NCI-H345 (cell line): ENCODE data around the gene RBM7.
A peak's percentile ranks its signal among the peaks of the same experiment; 100 is the strongest.

Experiments
- DNase-seq: peaks from one replicate; lab custom pipeline; 2025; lab: John Stamatoyannopoulos, UW

Gene RBM7, protein sequence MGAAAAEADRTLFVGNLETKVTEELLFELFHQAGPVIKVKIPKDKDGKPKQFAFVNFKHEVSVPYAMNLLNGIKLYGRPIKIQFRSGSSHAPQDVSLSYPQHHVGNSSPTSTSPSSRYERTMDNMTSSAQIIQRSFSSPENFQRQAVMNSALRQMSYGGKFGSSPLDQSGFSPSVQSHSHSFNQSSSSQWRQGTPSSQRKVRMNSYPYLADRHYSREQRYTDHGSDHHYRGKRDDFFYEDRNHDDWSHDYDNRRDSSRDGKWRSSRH

DNA sequence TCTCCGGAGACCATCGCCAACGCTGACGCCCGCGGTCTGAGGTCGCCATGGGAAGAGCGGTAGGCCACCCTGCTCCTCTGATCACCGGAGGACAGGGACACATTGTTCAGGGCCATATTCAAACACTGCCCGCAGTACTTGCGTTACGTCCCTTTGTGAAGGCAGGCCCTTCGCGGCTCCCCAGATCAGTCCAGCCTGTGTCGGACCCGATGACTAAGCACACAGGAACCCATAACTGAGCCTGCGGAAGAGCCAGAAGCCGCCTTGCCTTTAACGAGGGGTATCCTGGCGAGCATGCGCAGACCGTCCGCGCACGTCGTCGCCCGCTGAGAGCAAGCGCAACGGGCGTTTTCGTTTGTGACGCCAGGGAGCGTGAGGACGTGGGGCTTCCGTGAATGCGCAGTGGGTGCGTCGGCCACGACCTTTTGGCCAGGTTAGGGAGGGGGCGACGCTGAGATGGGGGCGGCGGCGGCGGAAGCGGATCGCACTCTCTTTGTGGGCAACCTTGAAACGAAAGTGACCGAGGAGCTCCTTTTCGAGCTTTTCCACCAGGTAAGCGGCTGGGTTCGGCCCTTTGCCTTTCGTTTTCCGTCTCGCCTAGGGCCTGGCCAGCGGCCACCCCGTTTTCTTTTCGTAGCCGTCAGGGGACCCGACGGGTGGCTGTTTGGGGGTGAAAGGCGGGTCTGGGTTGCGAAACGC is at the start of gene RBM7, which contains the start of gene C11orf71:
Gene RBM7 (plus strand): TSS at position 451 of the 699 bp plus-strand sequence. CDS start 6 bp downstream, at position 457.
Gene C11orf71 (minus strand): TSS at position 296 of the 699 bp plus-strand sequence. CDS start 180 bp downstream, at position 116.
- peak; percentile 97 for DNase-seq

DNA sequence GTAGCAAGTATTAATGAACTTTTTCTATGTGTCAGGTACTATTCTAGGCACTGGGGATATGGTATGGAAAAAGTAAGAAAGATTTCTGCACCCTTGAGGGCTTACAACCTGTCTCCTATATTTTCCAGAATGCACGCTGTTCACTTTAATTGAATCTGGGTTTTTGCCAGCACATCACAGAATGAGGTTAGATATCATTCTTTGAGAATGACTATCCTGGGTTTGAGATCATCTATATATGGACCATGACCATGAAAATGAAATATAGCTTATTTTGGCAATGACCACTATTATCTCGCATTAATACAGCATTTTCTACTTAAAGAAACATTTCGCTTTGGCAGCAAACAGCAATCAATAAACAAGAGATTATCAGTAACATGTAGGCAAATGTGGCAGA is 47.0 kb upstream of the RBM7 start:
- no peak for DNase-seq

DNA sequence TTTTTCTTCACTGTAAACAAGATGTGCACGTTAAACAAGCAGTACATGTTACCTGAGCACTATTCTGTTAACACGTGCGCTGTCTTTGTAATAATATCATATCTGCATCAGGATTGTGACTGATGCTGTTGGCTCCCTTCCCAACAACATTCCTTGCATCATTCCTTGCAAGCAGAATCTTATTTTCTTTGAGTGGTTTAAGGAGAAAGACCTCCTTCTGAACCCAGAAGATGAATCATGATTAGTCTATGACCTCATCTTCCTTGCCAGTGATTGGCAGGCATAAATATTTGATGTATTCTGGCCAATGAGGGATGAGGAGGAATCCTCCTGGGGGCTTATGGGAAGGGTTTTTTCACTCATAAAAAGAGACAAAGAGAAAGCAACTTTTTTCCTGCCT is 46.4 kb upstream of the RBM7 start:
- DNase-seq, result no peak

DNA sequence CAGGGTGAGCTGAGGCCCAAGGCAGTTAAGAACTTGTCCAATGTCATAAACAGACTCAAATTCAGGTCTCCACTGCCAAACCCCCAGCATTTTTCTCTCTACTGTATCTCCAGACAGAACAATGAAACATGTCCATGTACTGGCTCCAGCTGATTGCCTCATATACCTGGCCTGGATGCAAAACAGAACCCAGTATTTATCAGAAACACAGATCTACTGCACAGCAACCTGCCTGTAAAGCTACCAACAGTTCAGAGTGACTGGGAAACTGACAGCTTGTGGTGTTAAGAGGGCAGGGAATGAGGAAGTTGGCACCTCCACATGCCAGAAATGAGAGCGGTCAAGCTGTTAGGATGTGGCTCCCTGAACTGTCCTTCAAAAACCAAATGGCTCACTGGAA is 41.8 kb upstream of the RBM7 start:
- no peak for DNase-seq

DNA sequence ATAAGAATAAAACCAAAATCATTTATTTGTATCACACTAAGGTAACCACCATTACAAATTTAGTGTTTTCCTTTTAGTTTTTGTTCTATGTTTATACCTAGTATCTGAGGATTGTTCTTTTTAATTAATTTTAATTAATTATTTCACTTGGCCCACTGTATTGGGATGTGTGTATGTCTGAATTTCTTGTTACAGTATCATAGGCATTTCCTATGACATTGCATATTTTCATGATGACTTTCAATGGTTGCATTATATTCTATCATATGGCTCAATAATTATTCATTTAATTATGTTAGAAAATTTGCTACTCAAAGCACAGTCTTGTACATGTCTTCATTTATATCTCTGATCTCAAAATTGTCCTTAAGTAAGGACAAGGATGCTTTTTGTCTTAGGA is 41.1 kb upstream of the RBM7 start:
- DNase-seq, result no peak

DNA sequence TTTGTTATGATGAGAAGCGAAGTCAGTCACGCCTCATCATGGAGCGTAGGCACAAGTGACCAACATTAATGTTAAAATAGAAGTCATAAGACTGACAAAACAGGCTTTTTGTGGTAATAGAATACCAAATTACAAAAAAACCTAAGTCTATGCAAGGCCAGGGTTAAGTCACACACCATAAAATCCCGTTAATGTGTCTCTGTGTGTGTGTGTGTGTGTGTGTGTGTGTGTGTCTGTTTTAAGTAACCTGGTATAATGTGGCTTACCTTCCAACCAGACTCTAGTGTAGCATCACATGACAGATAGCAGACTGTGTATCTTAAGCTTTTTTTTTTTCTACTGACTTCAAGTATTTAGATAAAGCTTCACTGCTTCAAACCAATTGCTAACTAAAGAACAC is 38.1 kb upstream of the RBM7 start:
- no peak for DNase-seq

DNA sequence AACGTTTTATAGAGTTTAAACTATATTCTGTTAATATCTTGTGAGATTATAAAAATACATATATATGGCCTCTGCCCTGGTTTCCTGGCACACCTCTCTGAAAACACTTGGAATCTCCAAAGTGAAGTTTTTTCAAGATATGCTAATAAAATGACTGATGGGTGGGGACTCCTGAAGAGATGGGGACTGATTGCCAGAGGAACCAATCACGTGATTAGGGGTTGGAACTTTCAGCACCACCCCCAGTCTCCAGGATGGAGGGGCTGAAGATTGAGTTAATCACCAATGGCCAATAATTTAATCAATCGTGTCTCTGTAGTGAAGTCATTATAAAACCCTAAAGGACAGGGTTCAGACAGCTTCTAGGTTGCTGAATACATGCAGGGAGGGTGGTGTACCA is 37.5 kb upstream of the RBM7 start:
- DNase-seq, result no peak

DNA sequence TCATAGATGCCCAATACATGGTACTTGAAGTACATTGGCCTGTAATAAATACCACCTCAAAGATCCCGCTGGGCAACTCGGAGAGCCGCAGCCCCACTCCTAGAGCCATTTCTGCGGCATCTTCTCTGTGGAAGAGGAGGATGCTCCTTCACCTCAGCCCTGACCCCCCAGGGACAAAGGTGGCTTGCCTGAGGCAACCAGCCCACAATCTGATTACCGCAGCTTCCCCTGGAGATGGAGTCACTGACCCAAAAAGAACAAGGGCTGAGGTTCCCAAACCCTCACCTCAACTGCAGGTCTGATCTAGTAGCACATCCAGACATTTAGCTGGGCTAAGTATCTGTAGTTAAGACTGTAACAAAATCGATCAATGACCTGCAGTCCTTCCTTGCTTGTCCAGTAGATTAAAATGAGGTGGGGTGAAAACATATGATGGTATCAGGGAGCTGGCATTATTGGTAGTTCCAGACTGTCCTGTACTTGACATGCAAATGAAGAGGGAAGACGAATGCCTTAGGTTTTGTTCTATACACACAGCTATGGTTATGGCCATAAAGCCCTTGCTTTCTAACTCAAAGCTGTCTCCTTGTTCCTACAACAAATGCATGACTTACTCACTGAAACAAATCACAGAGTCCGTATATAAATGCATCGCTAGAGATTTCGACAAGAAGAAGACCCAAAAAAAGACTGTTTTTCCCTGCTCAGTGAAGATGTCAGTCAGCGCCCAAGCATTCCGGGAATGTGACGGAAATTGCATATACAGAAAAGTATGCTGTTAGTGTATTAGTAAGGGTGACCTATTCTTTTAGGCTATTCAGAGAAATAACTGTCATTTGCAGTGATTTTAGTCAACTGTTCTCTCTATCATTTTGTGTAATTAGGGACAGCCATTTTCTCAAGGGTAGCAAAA is 33.9 kb upstream of the RBM7 start:
- DNase-seq, result no peak

DNA sequence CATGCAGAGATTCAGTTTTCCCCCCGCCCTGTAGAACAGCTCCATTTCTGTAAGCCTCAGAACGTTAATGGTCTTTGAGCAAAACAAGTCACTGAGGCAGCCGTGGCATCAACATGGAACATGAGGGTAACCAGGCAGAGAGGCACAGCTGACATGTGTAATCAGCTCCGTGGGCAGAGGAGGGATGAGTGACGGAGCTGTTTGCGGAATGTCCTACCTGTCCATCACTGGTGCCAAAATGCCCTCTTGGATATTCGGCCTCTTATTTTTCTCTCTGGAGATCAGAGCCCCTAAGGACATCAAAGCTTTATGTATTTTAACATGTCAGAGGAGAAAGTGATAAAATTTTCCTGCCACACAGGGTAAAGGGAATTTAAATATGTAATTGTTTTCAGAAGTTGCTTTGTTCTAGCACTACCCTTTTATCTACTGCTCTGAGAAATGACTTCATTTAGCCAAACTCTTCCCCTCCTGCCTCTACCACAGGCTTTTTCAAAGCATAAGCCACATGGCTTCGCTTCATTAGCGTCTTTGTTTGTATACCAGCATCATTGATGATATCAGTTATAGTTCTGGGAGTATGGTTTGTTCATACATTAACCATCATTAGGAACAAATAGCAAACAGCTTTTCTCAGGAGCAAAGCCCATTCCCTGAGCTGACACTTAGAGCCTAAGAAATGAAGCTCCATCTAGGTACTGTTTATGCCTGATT is 33.1 kb upstream of the RBM7 start:
- DNase-seq, result no peak

DNA sequence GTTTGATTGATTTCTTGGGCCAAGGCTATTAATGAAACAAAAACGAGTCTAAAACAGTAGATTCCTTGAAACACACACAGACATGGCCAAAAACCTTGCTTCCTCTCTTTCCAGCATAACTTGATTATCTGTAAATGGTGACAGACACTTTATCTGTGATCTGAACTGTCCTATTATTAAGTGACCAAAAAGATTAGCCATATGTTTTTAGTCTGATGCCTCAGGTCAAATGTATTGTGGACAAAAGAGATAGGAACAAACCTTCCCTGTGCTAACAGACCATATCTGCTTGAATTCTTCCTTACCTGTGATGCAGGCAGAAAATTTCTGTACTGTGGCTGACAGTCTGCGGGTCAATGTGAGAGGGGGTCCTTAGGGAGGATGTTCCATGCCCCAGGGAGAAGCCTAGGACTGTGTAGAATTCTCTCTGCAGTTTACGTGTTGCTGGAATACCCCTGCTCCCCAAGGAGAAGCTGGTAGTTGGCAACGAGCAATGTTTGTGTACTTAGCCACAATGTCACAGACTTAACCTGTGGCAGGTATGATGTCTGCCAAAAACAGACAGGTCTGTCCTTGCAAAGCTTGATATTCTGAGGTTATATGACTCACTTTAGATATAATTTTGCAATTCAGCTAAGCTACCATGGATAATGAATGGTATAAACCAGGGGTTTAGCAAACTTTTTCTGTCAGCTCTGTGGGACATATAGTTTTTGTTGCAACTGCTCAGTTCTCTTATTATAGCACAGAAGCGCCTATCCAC is 31.4 kb upstream of the RBM7 start:
- no peak for DNase-seq

DNA sequence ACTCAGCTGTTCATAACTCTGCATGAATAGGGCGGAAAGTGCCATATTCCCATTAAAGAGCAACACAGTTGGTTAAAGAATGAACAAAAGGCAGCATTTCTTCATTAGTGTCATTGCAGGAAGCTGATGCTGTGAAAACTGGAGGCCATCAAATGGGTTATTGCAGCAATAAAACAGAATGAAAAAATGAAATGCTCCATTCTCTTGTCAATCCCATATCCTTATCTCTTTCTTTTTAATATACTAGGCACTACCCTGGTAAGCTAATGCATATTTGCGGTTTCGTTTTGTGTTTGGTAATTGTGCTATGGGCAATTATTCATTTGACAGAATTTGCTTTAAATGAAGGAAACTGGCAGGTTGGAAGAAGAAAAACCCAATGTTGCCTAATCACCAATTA is 25.4 kb upstream of the RBM7 start:
- DNase-seq, result no peak

DNA sequence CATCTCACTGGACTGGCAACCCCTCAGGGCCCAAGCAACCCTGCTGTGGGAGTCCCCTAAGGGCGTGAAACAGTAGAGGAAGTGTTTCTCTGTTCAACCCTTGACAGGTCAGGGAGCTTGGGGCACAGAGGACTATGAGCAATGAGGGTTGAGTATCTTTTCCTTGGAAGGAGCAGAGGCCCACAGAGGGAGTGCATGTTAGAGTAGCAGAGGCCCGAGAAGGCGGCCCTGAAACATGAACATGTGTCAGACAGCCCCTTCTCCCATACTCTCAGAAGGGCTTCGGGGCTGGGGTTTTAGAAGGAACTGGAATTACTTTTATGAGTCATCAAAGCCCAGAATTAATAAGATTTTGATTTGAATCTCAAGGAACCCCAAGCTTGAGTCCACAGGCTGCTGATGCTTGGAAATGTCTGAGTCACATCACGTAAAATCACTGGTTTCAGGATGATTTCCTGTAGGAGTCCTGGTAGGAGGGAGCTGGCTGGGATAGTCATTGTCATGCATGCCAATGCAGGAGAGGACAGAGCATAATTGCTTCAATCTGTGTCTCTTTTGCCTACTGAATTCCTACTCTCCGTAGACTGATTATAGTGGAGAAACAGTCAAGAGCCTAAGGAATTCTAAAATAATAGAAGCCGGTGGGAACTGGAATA is 22.7 kb upstream of the RBM7 start:
- DNase-seq, result no peak

DNA sequence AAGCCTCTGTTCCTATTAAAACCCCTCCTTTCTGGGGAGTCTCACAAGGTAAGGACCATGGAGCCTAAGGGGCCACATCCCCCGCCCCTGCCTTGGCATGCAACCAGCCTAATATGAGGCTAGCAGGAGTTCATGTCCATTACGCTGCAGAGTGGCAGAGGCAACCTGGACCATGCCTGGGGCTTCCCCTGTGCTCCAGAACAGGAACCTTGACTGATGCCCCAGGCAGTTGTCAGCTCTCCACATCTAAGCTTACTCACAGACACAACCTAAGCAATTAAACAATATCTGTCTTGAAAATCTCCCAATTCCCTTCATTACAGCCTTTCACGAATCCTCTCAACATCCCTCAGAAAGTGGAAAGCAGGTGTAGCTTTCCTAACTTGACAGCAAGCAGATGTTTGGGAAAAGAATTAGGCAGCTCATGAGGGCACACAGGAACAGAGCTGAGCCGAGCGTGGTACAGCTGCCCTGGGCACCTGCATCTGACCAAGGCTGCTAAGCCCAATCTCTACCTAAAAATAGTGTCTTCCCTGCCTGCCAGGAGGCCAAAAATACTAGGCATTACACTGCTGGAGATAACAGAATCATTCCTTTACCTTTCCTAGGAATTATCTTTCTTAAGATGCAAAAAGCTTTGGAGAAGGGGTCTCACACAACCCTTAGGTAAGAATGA is 20.9 kb upstream of the RBM7 start:
- no peak for DNase-seq

DNA sequence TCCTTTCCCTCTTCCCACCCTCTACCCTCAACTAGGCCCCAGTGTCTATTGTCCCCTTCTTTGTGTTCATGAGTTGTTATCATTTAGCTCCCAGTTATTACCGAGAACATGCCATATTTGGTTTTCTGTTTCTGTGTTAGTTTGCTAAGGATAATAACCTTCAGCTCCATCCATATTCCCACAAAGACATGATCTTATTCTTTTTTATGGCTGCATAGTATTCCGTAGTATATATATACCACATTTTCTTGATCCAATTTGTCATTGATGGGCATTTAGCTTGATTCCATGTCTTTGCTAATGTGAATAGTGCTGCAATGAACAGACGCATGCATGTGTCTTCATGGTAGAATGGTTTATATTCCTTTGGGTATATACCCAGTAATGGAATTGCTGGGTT is 18.0 kb upstream of the RBM7 start:
- no peak for DNase-seq

DNA sequence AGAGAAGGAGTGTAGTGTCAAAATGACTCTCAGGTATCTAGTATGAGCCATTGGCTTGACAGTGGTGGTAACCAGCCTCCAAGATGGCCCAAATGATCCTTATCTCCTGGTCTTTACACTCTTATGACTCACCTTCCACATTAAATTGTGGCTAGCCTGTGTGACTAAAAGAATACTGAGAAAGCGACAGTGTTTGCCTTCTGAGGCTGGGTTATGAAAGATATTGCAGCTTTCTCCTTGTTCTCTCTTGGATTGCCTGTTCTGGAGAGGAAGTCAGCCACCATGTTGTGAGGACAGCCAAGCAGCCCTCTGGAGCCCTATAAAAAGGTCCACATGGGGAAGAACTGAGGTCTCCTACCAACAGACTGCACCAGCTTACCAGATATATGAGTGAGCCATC is 16.0 kb upstream of the RBM7 start:
- no peak for DNase-seq

DNA sequence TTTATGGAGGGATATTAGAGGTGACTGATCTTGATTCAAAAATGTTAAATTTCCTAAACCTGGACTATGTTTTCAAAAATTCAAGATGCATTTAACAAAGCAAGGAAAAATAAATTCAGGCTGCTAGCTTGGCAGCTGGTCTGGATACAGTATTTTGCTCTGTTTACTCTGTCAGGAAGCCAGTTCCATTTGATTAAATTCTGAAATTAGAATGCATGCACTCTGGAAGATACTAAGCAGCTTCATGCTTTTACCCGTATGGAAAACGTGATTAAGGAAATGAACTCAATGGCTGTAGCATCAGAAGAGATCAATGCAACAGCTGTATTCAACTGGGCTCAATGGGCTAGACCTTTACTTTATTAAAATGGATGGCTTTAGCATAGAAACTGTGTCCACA is 14.3 kb upstream of the RBM7 start:
- no peak for DNase-seq

DNA sequence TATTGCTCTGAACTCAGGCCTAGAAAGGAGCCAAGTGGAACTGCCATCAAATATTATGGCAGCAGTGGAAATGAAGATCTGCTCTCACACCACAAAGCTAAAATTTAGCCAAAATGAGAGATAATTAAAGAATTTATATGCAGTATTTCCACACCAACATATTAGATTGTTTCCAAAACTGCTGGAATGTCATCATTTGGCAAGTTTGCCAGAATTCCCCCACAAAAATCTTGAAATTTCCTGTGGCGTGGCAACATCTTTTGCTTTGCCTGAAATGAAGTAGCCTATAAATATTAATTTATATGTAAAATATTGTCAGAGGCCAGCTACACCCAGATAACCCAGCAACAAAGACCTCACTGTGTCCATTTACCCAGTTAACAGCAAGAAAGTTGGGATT is 13.9 kb upstream of the RBM7 start:
- DNase-seq, result no peak

DNA sequence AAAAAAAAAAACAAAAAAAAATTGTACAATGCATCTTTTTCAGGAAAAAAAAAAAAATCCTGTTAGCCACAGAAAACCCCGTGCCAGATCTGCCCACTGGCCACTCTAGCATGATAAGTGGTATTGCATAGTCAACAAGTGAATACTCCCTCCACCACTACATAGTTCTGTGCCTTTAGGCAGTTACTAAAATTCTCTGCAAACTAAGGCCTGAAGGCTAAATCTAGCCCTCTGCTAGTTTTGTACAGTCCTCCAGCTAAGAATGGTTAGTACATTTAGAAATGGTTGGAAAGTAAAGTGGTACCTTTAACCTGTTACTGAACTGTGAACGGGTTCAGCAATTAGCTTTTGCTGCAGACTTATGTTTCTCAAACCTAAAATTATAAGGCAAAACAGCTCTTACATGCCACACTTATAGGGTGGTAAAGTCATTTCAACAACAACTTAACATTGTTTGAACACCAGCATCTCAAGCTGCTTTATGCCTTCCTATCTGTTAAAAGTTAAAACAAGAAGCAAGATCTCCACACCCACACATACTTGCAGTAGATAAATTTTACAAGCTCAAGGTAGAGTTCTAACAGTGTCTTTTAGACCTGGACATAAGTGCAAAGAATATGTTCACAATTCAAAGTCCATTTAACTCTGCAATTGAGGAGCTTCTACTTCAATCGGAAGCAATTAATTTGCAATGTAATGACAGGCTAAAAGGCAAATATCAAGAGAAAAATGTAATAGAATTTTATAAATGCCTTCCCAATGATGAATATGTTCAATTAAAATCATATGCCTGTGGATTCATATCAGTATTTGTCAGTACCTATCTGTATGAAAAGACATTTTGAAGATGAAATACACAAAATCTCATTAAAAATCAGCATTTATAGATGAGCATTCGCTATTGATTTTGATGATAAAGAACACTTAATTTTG is 7.5 kb upstream of the RBM7 start:
- DNase-seq, result no peak

DNA sequence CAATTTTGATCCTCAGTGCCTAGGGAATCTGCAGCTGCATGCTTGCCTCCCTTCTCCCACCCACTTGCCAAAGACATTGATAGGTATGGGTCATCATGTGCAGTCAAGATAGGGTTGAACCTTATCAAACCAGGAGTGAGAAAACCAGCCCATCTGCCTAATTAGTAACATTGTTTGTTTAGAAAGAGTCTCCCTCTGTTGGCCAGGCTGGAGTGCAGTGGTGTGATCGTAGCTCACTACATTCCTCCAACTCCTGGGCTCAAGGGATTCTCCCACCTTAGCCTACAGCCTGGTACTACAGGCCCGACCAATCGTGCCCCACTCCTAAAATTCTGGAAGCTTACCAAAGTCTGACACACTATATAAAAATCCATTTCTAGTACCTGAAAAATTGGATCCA is 4.7 kb upstream of the RBM7 start:
- no peak for DNase-seq
